NCI-H1048 (cell line): Measurements from ENCODE around the gene SOX30.

Experiments
- DNase-seq: peaks from one replicate; lab custom pipeline; 2025; lab: John Stamatoyannopoulos, UW

Gene SOX30

DNA sequence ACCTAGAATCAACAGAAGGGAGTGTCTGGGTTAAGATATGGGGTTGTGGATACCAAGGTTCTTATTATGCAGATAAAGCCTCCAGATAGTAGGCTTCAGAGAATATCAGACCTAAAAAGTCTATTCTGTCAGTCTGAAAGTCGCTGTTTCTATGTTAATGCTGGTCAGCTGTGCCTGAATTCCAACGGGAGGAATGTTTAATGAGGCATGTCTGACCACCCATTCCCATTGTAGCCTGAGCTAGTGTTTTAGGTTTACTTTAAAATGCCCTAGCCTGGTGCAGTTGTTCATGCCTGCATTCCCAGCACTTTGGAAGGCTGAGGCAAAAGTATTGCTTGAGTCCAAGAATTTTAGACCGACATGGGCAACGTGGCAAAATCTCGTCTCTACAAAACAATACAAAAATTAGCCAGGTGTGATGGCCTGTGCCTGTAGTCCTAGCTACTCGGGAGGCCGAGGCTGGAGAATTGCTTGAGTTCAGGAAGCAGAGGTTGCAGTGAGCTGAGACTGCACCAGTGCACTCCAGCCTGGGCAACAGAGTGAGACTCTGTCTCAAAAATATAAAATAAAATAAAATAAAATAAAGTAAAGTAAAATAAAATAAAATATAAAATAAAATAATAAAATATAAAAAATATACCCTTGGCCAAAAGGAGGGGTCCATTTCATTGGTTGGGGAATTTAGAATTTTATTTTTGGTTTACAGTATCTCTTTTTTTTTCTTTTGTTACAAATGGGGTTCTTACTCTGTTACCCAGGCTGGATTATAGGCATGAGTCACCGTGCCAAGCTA lies 7.8 kb upstream of the SOX30 start:
- no peak for DNase-seq

DNA sequence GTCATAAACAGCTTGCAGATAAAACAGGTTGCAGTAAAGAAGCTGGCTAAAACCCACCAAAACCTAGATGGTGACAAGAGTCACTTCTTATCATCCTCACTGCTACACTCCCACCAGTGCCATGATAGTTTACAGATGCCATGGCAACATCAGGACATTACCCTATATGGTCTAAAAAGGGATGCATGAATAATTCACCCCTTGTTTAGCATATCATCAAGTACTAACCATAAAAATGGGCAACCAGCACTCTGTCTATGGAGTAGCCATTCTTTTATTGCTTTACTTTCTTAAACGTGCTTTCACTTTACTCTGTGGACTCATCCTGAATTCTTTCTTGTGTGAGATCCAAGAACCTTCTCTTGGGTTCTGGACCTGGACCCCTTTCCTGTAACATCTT lies 6.7 kb upstream of the SOX30 start:
- no peak for DNase-seq

DNA sequence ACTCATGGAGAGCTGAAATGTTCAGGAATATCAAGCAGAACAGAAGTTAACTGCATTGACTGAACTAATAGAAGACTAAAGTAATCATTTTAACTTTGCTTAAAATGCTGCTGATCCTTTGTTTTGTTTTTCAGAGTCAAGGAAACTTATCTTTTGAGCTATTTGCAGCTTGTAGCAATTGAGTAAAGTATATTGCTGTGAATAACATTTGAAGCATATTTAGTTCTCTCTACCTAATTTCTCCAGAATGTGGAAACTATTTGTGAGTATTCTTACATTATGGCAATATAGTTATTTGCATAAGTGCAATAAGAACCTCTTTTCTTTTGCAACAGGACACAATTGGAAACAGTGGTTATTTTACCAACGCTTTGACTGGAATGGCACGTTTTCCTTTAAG lies 5.3 kb upstream of the SOX30 start:
- no peak for DNase-seq

DNA sequence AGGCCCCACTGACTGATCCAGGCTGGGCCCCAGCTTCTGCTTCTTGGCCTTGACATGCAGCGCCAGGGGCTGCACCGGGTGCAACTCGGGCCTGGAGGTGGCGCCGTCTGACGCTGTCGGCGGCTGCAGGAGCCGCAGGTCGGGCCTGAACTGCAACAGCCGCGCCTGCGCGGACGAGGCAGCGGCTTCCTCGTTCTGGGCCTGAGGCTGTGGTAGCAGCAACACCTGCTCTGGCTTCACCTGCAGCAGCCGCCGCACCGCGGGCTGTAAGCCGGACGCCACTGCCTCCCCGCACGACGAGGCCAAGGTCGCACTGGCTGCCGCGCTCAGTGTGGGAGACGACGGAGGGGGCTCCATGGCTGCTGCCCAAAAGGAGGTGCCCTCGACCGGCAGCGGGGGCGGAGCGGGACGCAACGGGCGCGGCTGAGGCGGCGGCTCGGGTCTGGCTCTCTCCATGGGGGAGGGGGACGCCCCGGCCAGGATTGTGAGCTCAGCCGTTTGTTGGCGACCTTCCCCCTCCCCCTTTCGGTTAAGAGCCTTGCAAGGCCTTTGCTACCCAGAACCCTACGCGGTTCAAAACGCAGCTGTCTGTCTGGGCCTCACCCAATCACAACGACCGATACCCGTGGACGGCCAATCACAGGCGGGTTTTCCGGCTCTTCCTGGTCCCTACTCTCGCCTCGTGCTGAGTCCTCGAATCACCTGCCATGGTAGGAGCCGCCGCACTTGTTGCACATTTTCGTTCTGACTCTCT lies 438 bp downstream of the SOX30 start:
- DNase-seq: no peak

DNA sequence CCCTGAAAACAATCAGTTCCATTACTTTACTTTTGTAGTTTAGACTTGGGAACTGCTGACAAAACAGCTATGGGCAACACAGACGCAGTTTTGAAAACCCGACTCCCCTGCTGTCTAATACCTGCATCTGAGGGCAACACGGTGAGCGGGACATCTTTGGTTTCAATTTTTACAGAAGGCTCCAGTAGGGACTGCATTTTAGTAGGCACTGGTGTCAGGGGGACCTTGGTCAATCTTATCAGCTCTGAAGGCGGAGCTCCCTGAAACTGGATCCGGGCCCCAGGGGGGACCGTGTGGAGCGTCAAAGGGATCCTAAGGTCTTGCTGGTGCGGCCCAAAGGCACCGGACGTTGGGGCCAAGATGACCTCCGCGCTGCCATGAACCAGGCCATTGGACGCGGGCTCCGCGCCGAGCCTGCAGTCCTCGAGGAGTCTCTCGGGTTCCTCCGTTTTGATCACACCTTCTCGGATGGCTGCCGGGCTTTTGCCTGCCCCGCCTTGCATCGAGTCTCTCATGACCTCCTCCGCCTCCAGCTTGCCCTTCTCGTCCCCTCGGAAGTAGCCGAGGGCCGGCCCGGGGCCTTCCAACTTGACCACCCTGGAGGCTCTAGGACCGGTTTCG lies 1.1 kb downstream of the SOX30 start:
- no peak for DNase-seq

DNA sequence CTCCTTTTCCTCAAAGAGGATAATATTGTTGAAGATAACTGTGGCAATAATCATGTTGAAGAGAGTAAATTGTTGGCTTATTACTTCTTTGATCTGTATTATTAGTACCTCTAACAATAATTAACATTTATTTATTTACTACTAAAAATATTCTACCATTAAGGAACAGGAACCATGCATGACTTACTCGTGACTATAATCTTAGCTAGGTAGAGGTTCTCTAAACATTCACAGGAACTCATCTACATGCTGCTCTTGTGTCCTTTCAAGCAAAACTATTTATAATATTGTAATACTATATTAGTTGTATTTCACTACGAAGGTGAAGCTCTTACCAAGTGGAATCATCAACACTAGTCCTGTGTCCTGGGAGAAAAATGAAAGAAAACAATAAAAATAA lies 3.1 kb downstream of the SOX30 start:
- no peak for DNase-seq

DNA sequence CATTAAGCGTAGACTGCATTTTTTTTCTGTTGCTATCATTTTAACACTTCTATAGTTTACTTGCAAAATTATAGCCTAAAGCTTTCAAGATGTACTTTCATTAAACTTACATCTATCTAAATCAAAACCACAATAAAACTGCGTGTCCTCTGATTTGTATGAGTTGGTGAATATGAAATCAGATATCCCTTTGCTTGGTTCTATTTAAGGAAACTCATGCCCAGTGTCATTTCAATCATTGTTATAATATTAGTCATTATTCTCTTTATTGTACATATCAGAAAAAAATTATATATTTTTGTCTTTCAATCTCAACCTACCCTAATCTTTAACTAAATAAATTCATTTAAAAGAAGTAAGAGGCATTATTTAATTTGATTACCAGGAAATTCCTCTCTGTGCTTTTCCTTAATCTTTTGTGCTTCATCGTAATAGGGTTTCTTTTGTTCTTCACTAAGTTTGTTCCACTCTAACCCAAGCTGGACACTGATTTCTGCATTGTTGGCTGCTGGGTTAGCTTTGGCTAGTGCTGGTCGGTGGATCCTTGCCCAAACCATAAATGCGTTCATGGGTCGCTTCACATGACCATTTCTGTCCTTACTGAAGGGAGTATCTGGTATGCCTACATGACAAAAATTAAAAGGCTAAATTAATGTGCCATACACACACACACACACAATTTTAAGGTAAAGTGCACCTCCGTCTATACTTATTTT lies 3.8 kb downstream of the SOX30 start:
- no peak for DNase-seq

DNA sequence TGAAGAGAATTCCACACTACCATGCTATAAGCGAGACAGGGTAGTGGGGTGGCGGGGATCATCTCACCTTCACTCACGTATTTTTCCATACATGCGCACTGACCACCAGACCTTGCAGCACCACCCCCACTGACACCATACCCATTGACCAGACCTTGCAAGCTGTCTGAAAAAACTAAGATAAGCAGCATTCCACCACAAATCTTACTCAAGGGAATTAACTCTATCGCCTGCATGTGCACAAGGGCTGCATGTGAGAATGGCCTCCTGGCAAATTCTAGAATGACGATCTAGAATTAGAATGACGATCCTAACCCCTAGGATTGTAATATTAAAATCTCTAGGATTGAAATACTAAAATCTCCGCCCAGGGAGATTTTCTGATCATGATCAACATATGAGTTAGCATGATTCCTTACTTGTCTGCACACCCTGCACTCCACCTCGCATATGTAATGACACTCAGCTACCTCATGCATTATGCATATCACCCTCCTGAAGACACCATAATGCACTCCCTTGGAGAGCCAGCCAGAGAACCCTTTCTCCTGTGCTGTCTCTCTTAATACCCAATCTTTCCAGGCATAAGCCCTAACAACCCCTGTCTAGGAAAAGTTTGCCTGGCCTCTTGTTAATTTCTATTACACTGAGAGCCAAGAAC lies 11.7 kb downstream of the SOX30 start:
- DNase-seq: no peak

DNA sequence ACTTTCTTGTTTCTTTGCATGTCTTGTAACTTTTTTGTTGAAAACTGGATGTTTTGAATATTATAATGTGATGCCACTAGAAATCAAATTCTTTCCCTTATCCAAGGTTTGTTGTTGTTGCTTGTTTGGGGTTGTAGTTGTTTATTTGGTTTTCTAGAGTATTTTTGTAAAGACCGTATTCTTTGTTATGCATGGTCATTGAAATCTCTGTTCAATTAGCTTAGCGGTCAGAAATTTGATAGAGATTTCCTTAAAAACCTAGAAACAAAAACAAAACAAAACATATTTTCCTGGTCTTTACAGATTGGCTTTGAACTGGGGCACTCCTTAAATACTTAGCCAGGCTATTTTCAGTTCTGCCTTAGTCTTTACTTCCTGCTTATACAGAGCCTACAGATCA lies 21.9 kb downstream of the SOX30 start:
- DNase-seq: no peak

DNA sequence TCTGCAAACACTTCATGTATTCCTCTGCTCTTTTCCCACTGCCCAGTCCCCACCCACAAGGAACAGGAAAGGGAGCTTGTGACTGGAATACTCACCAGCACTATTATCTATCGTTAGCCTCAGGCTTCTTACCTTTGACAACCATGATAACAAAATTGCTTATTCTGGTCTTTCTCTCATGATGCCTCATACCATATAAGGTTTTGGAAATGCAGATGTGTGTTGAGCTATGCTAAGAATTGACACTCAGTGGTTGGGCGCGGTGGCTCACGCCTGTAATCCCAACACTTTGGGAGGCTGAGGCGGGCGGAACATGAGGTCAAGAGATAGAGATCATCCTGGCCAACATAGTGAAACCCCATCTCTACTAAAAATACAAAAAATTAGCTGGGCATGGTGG lies 25.4 kb downstream of the SOX30 start:
- no peak for DNase-seq

DNA sequence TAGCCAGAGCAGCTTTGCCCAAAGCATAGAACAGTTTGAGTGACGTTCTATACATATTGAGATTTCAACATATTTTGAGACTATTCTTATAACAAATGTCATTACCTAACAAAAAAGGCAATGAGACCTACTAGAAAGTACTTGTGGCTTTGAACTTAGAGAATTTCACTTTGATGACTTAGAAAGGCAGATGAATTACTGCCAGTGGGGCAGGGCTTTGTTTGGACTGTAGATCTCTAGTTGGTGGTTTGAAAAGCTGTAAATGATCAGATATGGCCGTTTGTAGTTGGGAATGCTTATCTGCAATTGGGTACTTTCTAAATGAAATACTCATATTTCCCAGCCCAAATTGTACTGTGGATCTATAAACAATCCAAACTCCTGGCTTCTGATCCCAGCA lies 28.1 kb downstream of the SOX30 start:
- DNase-seq: no peak

DNA sequence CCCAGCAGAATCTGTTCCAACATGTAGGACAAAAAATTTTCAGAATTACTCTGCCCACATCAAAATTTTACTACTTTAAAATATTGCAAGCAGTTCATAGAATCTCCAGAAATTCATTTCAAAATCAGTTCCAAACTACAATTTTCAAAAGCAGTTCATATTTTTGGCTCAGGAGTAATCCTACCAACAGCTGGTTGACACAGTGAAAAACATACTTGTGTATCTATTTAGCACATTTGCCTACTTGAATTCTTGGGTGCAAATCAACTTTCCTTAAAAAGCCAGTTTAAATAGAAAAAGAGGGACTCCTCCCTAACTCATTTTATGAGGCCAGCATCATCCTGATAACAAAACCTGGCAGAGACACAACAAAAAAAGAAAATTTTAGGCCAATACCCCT lies 31.5 kb downstream of the SOX30 start:
- DNase-seq: no peak

DNA sequence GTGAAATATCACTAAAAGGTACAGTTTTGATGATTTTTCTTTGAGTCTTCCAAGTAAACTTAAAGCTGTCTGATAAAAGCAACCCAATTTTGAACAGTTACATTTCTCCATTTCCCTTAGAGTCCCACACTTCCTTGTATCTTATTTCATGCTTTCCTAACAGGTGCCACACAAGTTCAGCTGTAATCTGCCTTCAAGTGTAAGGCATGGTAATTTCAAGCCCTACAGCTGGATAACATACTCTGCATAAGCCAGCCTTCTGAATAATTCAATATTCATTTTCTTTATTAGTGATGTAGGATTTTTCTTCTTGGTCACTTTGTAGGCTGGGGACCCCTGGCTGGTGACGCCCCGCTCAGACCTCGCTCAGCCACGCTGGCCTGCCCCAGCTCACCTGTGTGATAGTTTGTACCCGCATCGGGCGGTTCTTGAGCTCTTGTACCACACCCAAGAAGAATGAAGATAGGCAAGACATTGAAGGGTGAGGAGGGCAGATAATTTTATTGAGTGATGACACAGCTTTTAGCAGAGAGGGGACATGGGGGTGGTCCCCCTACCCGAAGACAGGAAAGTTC lies 34.0 kb downstream of the SOX30 start:
- no peak for DNase-seq

DNA sequence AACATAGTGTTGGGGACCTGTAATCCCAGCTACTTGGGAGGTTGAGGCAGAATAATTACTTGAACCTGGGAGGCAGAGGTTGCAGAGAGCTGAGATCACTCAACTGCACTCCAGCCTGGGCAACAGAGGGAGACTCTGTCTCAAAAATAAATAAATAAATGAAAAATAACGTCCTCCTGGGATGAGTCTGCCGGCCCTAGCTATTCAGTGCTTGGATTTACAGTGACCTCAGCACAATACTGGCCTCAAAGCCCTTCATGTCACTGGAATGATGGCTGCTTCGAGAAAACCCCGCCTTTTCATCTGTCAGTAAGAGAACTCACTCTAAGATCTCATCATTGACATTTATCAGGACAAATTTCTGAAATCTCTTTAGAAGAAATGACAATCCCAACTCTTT lies 35.5 kb downstream of the SOX30 start:
- no peak for DNase-seq

DNA sequence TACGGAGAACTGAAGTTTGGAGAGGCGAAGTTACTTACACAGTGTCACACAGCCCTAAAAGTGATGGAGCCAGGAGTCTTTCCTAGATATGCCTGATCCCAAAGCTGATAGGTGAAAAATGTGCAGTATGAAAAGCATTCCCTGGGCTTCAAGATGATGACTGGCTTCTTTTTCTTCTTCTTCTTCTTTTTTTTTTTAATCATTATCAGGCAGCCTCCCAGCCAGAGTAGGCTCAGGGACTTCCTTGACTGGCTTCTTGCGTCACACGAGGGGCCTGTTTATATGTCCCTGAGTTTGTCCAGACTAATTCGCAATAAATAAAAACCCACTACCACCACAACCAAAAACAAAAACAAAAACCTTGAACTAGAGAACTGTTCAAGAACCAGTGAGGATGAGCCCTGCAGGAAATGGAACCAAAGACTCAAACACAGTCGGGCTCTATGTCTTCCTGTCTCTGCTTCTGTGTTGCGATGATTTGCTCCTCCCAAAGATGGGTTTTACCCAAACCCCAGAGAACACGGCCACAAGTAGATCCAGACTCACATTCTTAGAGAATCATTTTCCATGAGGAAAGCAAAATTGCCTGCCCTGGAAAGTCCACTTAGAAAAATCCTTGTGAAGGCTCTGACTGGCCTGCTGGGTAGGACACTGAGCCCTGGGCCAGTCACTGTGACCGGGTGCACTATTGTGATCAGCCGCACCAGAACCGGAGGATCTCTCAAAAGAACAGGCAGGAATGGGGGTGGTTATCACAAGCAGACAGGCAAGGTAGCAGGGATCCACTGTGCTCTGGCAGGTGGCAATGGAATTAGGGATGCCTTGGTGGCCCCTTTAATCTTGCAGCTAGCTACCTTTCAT lies 38.6 kb downstream of the SOX30 start:
- no peak for DNase-seq

DNA sequence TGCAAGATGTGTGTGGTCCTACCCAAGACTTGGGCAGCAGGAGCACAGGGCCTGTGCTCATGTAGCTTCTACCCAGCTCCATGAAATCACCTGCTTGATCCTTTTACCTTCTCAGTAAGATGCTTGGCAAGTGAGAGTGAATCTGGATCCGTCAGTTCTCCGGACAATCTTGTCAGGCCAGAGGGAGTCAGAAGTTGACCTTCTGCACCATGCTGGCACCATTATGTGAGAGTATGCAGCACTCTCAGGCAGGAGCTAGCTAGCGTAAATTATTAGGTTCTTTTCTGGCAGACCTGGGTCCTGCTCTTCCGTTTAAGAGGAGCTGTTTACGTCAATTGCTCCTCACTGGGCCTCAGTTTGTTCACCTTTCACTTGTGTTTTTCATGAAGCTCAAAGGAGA lies 39.7 kb downstream of the SOX30 start:
- DNase-seq: no peak

DNA sequence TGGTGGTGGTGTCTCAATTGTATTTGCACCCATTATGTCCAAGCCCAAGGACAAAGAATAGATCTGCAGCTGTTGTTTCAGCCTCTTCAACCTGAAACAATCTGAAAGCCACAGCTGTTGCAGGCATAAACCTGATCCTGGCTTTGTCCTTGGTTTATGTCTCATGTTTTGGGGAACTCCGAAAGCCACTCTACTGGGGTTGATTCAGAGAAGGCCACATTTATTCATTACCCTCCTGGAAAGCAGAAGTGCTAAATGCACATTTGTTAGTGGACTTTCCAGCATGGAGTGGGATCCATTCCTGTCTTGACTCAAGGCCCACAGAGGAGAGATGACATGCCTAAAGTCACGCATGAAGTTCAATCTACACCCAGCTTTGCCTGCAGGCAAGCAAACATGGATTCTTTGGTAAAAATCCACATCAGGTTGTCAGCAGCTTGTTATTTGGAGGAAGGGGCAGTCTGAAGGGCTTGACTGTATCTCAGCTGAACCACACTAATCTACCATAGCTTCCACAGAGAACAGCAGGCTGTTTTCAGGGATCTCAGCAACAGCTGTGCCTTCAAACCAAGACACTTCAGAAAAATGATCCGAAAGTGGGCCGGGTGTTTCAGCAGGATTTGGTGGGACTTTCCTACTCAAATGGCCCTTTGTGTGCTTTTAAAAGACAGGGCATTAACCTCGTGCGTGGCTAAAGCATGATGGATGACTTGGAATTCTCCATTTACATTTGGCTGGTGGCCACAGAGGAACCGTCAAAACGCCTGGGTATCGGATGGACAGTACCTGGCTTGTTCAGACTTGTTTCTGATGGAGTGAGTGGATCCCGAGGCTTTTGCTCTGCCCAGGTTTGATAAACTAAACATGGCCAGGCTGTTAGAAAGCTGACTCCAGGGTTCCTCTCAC lies 40.4 kb downstream of the SOX30 start:
- DNase-seq: no peak

DNA sequence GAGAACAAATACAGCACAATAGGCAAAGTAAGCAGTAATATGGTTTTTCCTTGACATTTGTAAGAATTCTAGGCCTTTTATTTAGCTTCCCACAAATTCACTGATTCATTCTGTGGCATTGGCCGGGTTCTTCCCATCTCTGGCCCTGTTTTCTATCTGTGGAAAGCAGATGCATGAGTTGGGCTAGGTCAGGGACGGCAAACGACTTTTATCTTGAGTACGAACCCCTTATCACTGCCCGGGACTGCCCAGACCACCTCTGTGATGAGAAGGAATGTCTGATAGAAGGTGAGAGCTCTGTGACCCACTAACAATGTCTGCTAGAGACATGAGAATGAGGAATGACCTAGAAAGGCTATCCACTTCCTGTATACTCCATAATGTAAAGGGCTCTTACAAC lies 41.2 kb downstream of the SOX30 start:
- no peak for DNase-seq

DNA sequence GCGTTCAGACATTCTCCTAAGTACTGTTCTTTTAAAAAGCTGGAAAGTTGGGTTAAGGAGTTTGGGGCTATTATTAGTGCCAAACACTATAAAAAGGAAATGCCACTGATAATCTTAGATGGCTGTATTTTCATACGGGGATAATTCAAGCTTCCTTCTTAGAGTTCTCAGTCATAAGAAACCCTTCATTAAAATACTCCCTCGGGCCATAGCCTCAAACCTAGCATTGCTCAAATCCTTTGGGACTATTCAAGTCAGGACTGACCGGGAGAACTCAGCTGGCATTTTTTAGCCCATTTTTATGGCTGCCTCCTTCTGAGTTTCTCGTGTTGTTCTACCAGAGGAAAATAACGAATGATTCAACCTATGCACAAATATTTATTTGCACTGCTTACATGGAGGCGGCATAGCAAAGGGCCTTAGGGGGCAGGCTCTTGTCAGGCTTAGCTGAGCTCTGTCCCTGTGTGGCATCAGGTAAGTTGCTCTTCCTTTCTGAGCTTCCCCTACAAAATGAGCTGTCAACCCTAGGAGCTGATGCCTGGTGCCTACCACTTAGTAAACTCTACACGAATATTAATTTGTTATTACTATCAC lies 43.2 kb downstream of the SOX30 start:
- no peak for DNase-seq
